GM23338 (cell line): ENCODE results near the gene PARD3. TPM values are rescaled to one million over a fixed set of nuclear protein-coding genes. Genes with fewer than 3 reads are reported as not detected.

Experiments
- ATAC-seq: fragments of 200-7000 bp; cut with Tn5 transposase; 3 replicates; pipeline ENCODE4 v1.9.1; 2020
- DNase-seq: peaks from one replicate; pipeline ENCODE4 v3.0.0-alpha.2; 2015; ENCODE audit warnings: low spot score
- H2AFZ ChIP-seq: fragments of 200-600 bp; sonication (generic); 2 replicates; pipeline ENCODE4 v1.8.0; 2016; ENCODE audit warnings: antibody characterized with exemption, mild to moderate bottlenecking, moderate library complexity
- H3F3A ChIP-seq: fragments of 200-600 bp; sonication (generic); replicated peaks from 2 replicates; pipeline ENCODE4 v1.8.0; 2017; ENCODE audit warnings: antibody characterized with exemption, mixed run types, low read depth
- H3K27ac ChIP-seq: fragments of 200-600 bp; sonication (generic); 2 replicates; pipeline ENCODE4 v1.6.1; 2016; ENCODE audit warnings: low read depth
- H3K27me3 ChIP-seq: fragments of 200-600 bp; sonication (generic); 2 replicates; pipeline ENCODE4 v1.8.0; 2016; ENCODE audit warnings: mild to moderate bottlenecking, mixed run types, moderate library complexity; ENCODE audit not compliant: insufficient read depth
- H3K36me3 ChIP-seq: fragments of 200-600 bp; sonication (generic); 2 replicates; pipeline ENCODE4 v1.8.0; 2016; ENCODE audit warnings: mild to moderate bottlenecking; ENCODE audit not compliant: insufficient read depth
- H3K4me1 ChIP-seq: fragments of 200-600 bp; sonication (generic); 2 replicates; pipeline ENCODE4 v1.8.0; 2016; ENCODE audit warnings: mild to moderate bottlenecking, moderate library complexity; ENCODE audit not compliant: insufficient read depth
- H3K4me2 ChIP-seq: fragments of 200-600 bp; sonication (generic); 2 replicates; pipeline ENCODE4 v1.7.1; 2017; ENCODE audit warnings: mixed run types
- H3K4me3 ChIP-seq: fragments of 200-600 bp; sonication (generic); 2 replicates; pipeline ENCODE4 v1.6.1; 2016; ENCODE audit warnings: mixed run types
- H3K79me2 ChIP-seq: fragments of 200-600 bp; sonication (generic); replicated peaks from 2 replicates; pipeline ENCODE4 v1.8.0; 2017; ENCODE audit warnings: mild to moderate bottlenecking; ENCODE audit not compliant: insufficient read depth
- H3K9me2 ChIP-seq: fragments of 200-600 bp; sonication (generic); 2 replicates; pipeline ENCODE4 v1.8.0; 2017; ENCODE audit not compliant: insufficient read depth
- H4K20me1 ChIP-seq: fragments of 200-600 bp; sonication (generic); replicated peaks from 2 replicates; pipeline ENCODE4 v1.8.0; 2017; ENCODE audit warnings: mild to moderate bottlenecking; ENCODE audit not compliant: insufficient read depth
- H3K27ac Mint-ChIP-seq: 2 replicates; pipeline ENCODE4 v1.8.0; 2020; ENCODE audit warnings: inconsistent platforms, mild to moderate bottlenecking, moderate library complexity, mixed read lengths
- H3K27me3 Mint-ChIP-seq: 3 replicates; pipeline ENCODE4 v1.8.0; 2022; ENCODE audit warnings: low read depth, mild to moderate bottlenecking, moderate library complexity, mixed read lengths, inconsistent platforms; ENCODE audit not compliant: insufficient read depth, poor library complexity
- H3K36me3 Mint-ChIP-seq: 3 replicates; pipeline ENCODE4 v1.8.0; 2021; ENCODE audit warnings: low read depth, mild to moderate bottlenecking, inconsistent platforms, moderate library complexity, mixed read lengths
- H3K4me1 Mint-ChIP-seq: 3 replicates; pipeline ENCODE4 v1.8.0; 2020; ENCODE audit warnings: mild to moderate bottlenecking, inconsistent platforms, mixed read lengths
- H3K4me3 Mint-ChIP-seq: 3 replicates; pipeline ENCODE4 v1.8.0; 2021; ENCODE audit warnings: moderate library complexity, mild to moderate bottlenecking, inconsistent platforms, mixed read lengths
- H3K9me3 Mint-ChIP-seq: 3 replicates; pipeline ENCODE4 v1.8.0; 2020; ENCODE audit warnings: moderate library complexity, mild to moderate bottlenecking, inconsistent platforms, mixed read lengths
- CREB1 ChIP-seq: fragments of 250-450 bp; sonication (Bioruptor Pico); IDR thresholded peaks from 2 replicates; pipeline ENCODE4 v1.5.0; 2020; ENCODE audit warnings: low read depth, mild to moderate bottlenecking, moderate library complexity
- EZH2 ChIP-seq: fragments of 200-600 bp; sonication (generic); IDR thresholded peaks from one replicate; pipeline ENCODE4 v1.8.0; 2017; ENCODE audit warnings: antibody characterized with exemption, mild to moderate bottlenecking, low read depth; ENCODE audit not compliant: unreplicated experiment
- JUNB ChIP-seq: IDR thresholded peaks from one replicate; pipeline ENCODE4 v1.6.1; 2016; ENCODE audit warnings: antibody characterized with exemption; ENCODE audit not compliant: unreplicated experiment
- NANOG ChIP-seq: IDR thresholded peaks from 2 replicates; pipeline ENCODE4 v1.6.1; 2016; ENCODE audit warnings: antibody characterized with exemption, borderline replicate concordance
- POLR2AphosphoS5 ChIP-seq: IDR thresholded peaks from 2 replicates; pipeline ENCODE4 v1.6.1; 2016; ENCODE audit warnings: antibody characterized with exemption, low read depth
- REST ChIP-seq: IDR thresholded peaks from one replicate; pipeline ENCODE4 v1.6.1; 2018; ENCODE audit warnings: antibody characterized with exemption; ENCODE audit not compliant: unreplicated experiment
- STAT1 ChIP-seq: IDR thresholded peaks from one replicate; pipeline ENCODE4 v1.6.1; 2016; ENCODE audit warnings: antibody characterized with exemption; ENCODE audit not compliant: unreplicated experiment
- ZNF331 ChIP-seq: fragments of 250-450 bp; sonication (Bioruptor Pico); IDR thresholded peaks from 2 replicates; pipeline ENCODE4 v1.5.0; 2020; ENCODE audit warnings: low read depth, mild to moderate bottlenecking, moderate library complexity
- polyA plus RNA-seq: library from polyadenylated mRNA; unstranded; fragments of >200 nt; fragmentation: Nextera tagmentation; extraction: Ambion mirVana; gene quantifications from 2 replicates; pipeline ENCODE4 v1.2.1, GENCODE V29; 2016
- total RNA-seq: library from RNA; depleted of rRNA; stranded (reverse); fragments of >200 nt; shearing (Covaris generic); gene quantifications from 2 replicates; pipeline ENCODE4 v1.2.3, GENCODE V29; 2014

PARD3 gene
- total and polyA plus RNA-seq, 2 experiments from 2014 or later: 30.2 to 51.4 TPM

- no peak overlapping the region for H3K4me3 Mint-ChIP-seq
- no peak overlapping the region for H3K27ac ChIP-seq
- H3K27me3 ChIP-seq: no peaks in the 10 kb centered on the region
- ATAC-seq (no peak), DNase-seq (no peak)
- no peak overlapping the region for H3K4me2 ChIP-seq
- H3K4me1 Mint-ChIP-seq: peaks cover 27% of the 10 kb centered on the region
- H3K36me3 ChIP-seq: no peaks in the 10 kb centered on the region
- no peaks in the 10 kb centered on the region for H3K4me1 ChIP-seq
- H3K27ac Mint-ChIP-seq: no peak overlapping the region; the same call in 1 of the 2 replicates
- H3K79me2 ChIP-seq: no peaks in the 10 kb centered on the region
- H3K27me3 Mint-ChIP-seq: no peaks in the 10 kb centered on the region
- no peaks in the 10 kb centered on the region for H3F3A ChIP-seq
- no peaks in the 10 kb centered on the region for H4K20me1 ChIP-seq
- peaks cover 7% of the 10 kb centered on the region; the same call in 2 of the 3 replicates for H3K9me3 Mint-ChIP-seq
- H3K9me2 ChIP-seq: no peaks in the 10 kb centered on the region
- no peak overlapping the region for H3K4me3 ChIP-seq
- H2AFZ ChIP-seq: no peak overlapping the region
- TF ChIP-seq ZNF331 (CRISPR knock-in tag) (no peak), CREB1 (CRISPR knock-in tag) (no peak), JUNB (no peak), EZH2 (no peak), NANOG (no peak), STAT1 (no peak), POLR2AphosphoS5 (no peak), REST (no peak)
- H3K36me3 Mint-ChIP-seq: peaks cover 9% of the 10 kb centered on the region; the same call in 1 of the 3 replicates
Measured at GRCh38 chr10:34207343-34207742, 607.8 kb downstream of the PARD3 start.

- Histone ChIP-seq H3K79me2 (no peaks in the 10 kb centered on the region), H3K4me1 (no peaks in the 10 kb centered on the region), H4K20me1 (no peaks in the 10 kb centered on the region), H3K36me3 (no peaks in the 10 kb centered on the region), H3K9me2 (no peaks in the 10 kb centered on the region), H3K4me2 (no peak overlapping the region), H3K27me3 (no peaks in the 10 kb centered on the region), H3F3A (no peaks in the 10 kb centered on the region), H3K4me3 (no peak overlapping the region), H3K27ac (no peak overlapping the region), H2AFZ (no peak overlapping the region)
- no peak for DNase-seq
- Mint-ChIP-seq H3K27me3 (no peaks in the 10 kb centered on the region), H3K36me3 (peaks cover 9% of the 10 kb centered on the region; the same call in 1 of the 3 replicates), H3K27ac (no peak overlapping the region), H3K4me3 (no peak overlapping the region), H3K4me1 (peaks cover 27% of the 10 kb centered on the region), H3K9me3 (peaks cover 7% of the 10 kb centered on the region; the same call in 2 of the 3 replicates)
- ATAC-seq: no peak
- TF ChIP-seq REST: no peak
Measured at GRCh38 chr10:34206935-34207268, 608.2 kb downstream of the PARD3 start.
